Transverse colon (tissue), 4 donors: ENCODE results near the gene TALDO1.

ENCODE experiments used
- EP300 ChIP-seq: sonication (generic); formaldehyde crosslinking; IDR thresholded peaks from one replicate; pipeline ENCODE4 v1.6.1; 2017; ENCODE audit warnings: antibody characterized with exemption, low read depth
- POLR2A ChIP-seq: fragments of 450-650 bp; IDR thresholded peaks from one replicate; pipeline ENCODE4 v1.6.1; 2016; ENCODE audit warnings: antibody characterized with exemption, mild to moderate bottlenecking, moderate library complexity
- POLR2AphosphoS5 ChIP-seq, 3 donors: sonication (generic); formaldehyde crosslinking; IDR thresholded peaks; one replicate each; pipeline ENCODE4 v1.6.1; 2016; ENCODE audit warnings: antibody characterized with exemption in 3 of 3
- TF ChIP-seq, protein P1 (sequence below), 5 experiments: fragments of 200-600 bp in 3 of 5; fragments of 450-650 bp in 2 of 5; sonication (generic) in 3 of 5; IDR thresholded peaks; 1 replicate in 2 of 5; 2 replicates in 3 of 5; pipeline ENCODE4 v1.5.1; 2016 to 2017; ENCODE audit warnings: antibody characterized with exemption in 5 of 5, inconsistent platforms in 3 of 5, mild to moderate bottlenecking in 2 of 5, moderate library complexity in 1 of 5

DNA sequence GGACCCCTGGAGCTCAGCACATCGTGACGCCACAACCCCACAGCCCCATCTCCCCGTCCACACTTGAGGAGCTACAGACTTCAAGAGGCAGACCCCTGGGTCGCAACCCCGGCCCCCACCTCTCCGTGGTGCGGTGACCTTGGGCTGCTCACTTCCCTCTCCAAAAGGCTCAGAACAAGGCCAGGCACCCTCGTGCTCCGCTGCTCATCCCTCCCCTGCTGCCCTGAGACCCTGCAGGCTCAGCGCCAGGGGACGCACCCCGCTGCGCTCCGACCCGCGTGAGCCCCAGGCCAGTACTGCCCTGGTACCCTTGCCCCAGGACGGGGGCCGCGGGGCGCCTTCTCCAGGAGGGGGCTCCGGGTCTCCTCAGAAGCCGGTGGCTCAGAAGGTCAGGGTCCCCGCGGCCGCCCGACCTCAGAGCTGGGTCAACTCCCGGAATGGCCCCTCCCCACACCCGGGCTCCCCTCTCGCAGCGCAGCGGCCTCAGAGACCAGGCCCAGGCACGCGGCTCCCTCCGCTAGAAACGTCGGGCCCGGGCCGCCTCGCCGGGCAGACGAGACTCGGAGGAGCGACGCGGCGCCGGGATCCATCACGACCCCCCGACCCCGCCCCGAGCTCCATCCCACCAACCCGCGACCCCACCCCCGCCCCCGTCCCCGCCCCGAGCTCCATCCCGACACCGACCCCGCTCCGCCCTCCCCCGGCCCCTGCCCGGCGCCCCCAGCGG is 29.5 kb downstream of the TALDO1 start:
- TF ChIP-seq, protein P1, sequence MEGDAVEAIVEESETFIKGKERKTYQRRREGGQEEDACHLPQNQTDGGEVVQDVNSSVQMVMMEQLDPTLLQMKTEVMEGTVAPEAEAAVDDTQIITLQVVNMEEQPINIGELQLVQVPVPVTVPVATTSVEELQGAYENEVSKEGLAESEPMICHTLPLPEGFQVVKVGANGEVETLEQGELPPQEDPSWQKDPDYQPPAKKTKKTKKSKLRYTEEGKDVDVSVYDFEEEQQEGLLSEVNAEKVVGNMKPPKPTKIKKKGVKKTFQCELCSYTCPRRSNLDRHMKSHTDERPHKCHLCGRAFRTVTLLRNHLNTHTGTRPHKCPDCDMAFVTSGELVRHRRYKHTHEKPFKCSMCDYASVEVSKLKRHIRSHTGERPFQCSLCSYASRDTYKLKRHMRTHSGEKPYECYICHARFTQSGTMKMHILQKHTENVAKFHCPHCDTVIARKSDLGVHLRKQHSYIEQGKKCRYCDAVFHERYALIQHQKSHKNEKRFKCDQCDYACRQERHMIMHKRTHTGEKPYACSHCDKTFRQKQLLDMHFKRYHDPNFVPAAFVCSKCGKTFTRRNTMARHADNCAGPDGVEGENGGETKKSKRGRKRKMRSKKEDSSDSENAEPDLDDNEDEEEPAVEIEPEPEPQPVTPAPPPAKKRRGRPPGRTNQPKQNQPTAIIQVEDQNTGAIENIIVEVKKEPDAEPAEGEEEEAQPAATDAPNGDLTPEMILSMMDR (IDR thresholded peaks at IDR 0.05) = no peak
- TF ChIP-seq EP300 (no peak), POLR2A (no peak), POLR2AphosphoS5 (IDR thresholded peaks at IDR 0.05) (no peak)
